NT2/D1 (cell line): Measurements from ENCODE around the gene NVL.

ENCODE experiments used
- SUZ12 ChIP-seq: IDR thresholded peaks from 2 replicates; pipeline ENCODE4 v1.6.1; 2011; ENCODE audit not compliant: insufficient read length, insufficient read depth; ENCODE audit errors: extremely low read depth
- ZNF274 ChIP-seq: IDR thresholded peaks from 2 replicates; pipeline ENCODE4 v1.6.1; 2011; ENCODE audit warnings: mild to moderate bottlenecking, low read depth, low read length

DNA sequence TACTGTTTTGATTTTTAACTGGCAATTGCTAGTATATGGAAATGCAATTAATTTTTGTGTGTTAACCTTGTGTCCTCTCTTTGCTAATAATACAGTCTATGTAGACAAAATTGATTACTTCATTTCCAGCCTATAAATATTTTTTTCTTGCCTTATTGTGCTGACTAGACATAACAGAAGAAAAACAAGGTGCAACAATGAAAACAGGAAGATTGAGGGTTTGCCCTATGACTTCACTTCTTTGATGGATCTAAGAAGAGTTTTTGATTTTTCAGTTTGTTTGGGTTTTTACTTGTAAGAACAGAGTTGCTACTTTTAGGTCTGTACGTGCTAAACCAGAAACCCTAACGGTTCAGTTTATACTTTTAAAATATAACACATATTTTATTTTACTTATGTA is 18.2 kb upstream of the NVL start:
- TF ChIP-seq ZNF274 = no peak
- TF ChIP-seq SUZ12 = no peak
